ENCODE results near the gene DBF4.

DNA sequence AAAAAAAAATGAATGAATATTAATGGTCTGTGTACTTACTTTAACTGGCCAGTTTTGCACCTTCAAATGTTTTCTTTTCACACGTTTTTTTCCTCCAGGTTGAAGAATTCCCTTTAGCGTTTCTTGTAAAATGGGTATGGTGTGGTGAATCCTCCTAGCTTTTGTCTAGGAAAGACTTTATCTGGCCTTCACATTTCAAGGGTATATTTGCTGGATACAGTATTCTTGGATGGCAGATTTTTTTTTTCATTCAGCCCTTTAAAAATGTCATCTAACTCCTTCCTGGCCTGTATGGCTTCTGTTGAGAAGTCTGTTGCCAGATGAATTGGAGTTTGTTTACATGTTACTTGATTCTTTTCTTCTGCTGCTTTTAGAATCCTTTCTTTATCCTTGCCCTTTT, 10.2 kb upstream of the DBF4 start:
- TF ChIP-seq, protein P1, sequence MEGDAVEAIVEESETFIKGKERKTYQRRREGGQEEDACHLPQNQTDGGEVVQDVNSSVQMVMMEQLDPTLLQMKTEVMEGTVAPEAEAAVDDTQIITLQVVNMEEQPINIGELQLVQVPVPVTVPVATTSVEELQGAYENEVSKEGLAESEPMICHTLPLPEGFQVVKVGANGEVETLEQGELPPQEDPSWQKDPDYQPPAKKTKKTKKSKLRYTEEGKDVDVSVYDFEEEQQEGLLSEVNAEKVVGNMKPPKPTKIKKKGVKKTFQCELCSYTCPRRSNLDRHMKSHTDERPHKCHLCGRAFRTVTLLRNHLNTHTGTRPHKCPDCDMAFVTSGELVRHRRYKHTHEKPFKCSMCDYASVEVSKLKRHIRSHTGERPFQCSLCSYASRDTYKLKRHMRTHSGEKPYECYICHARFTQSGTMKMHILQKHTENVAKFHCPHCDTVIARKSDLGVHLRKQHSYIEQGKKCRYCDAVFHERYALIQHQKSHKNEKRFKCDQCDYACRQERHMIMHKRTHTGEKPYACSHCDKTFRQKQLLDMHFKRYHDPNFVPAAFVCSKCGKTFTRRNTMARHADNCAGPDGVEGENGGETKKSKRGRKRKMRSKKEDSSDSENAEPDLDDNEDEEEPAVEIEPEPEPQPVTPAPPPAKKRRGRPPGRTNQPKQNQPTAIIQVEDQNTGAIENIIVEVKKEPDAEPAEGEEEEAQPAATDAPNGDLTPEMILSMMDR (IDR thresholded peaks at IDR 0.05) = no peak
- TF ChIP-seq POLR2AphosphoS5 (IDR thresholded peaks at IDR 0.05; ENCODE audit: insufficient read depth in 1 of 2, low read depth in 1 of 2) = no peak
